A549 treated with GW870086 at 1 μM for 4 hours (cell line): ENCODE data around the gene NKX6-2. TPM values are rescaled to one million over a fixed set of nuclear protein-coding genes. Genes with fewer than 3 reads are reported as not detected.

ENCODE experiments used
- total RNA-seq: library from RNA; stranded (reverse); fragments of 200-300 nt; extraction: Qiagen RNA extraction; gene quantifications from 5 replicates; pipeline ENCODE4 v1.2.3, GENCODE V29; 2022; ENCODE audit warnings: low read depth

Gene NKX6-2
- total RNA-seq, result 0.08 to 0.62 TPM (median 0.35 TPM) in 5 replicates

GRCh38 chr10:132785723-132786475, at the start of gene NKX6-2:
Gene NKX6-2, minus strand, starts transcription at chr10:132786147. Its CDS starts 199 bp downstream, at chr10:132785948.

Other genes starting within 250 kb of the NKX6-2 start
- 12.7 to 13.8 TPM (median 12.8 TPM) in 5 replicates for gene INPP5A, start 248.4 kb downstream of the NKX6-2 start, total RNA-seq
- 1.4 to 1.8 TPM (median 1.5 TPM) in 5 replicates for gene CFAP46, start 156.4 kb upstream of the NKX6-2 start, total RNA-seq